ENCODE results near the gene COPB2.

Gene COPB2

DNA sequence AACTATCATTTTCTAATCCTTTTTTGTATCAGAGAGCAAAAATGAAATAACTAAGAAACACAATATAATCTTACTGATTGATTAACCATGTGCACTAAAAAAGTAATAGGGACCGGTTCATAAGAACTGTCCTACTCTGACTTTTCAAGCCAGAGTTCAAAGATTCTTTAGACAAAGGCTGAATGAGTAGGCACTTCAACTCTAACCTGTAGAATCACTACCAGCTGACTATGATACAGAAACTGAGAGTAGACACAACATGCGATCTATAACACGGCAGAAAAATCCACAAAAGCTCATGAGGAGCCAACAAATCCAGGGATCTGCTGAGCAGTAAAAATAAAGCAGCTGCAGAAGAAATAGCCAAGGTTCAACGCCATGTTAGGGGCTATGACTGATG, 8.9 kb downstream of the COPB2 start:
- no peak overlapping the region for H3K27ac ChIP-seq (ENCODE audit: low read depth, low read length)
- H3K27me3 ChIP-seq (ENCODE audit: control insufficient read depth in 1 of 2, insufficient read depth in 2 of 2, low read length in 2 of 2): no peaks in the 10 kb centered on the region
- peaks cover 0 to 16% of the 10 kb centered on the region in 2 donors for H3K4me1 ChIP-seq (ENCODE audit: control insufficient read depth in 1 of 2, insufficient read depth in 2 of 2, low read length in 2 of 2)
- H3K36me3 ChIP-seq (ENCODE audit: control insufficient read depth in 1 of 2, insufficient read depth in 2 of 2, low read length in 2 of 2): peaks cover 24 to 65% of the 10 kb centered on the region in 2 donors
- H3K4me3 ChIP-seq (ENCODE audit: low read depth in 1 of 2, low read length in 2 of 2): no peak overlapping the region
- H3K9me3 ChIP-seq (ENCODE audit: control insufficient read depth in 1 of 2, low read length in 2 of 2): no peaks in the 10 kb centered on the region
- H3K9ac ChIP-seq (ENCODE audit: low read depth in 1 of 2, low read length in 2 of 2): no peak overlapping the region

DNA sequence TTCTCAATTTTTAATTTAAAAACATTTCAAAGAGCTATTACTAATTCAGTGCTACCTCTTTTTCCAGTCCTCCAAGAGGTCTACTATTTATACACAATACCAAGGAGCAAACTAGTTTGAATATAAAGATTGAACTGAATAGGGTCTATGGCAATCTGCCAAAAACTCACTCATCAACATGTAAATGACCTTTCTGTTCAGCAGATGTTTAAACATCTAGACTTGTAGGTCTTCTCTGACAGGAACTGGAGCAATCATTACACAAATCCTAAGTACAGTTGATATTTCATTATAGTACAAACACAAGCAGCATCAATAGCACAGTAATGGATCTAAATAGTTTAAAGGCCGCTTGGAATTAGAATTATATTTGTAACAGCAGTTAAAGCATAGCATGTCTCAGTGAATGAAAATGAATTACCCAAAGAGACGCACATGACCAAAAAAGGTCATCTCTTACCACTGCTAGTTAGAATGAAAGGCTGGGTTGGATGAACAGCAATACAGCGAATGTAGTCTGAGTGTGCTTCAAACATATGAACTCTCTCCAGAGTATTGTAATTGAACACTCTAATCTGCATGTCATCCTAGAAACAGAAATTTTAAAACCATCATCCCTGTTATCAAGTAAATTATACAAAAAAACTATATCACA, 10.7 kb downstream of the COPB2 start:
- Histone ChIP-seq H3K9ac (ENCODE audit: low read depth in 1 of 2, low read length in 2 of 2) (no peak overlapping the region), H3K27ac (ENCODE audit: low read depth, low read length) (no peak overlapping the region), H3K27me3 (ENCODE audit: control insufficient read depth in 1 of 2, insufficient read depth in 2 of 2, low read length in 2 of 2) (no peaks in the 10 kb centered on the region), H3K9me3 (ENCODE audit: control insufficient read depth in 1 of 2, low read length in 2 of 2) (no peaks in the 10 kb centered on the region), H3K4me1 (ENCODE audit: control insufficient read depth in 1 of 2, insufficient read depth in 2 of 2, low read length in 2 of 2) (peaks cover 0 to 16% of the 10 kb centered on the region in 2 donors), H3K4me3 (ENCODE audit: low read depth in 1 of 2, low read length in 2 of 2) (no peak overlapping the region), H3K36me3 (ENCODE audit: control insufficient read depth in 1 of 2, insufficient read depth in 2 of 2, low read length in 2 of 2) (peaks cover 37 to 80% of the 10 kb centered on the region in 2 donors)

DNA sequence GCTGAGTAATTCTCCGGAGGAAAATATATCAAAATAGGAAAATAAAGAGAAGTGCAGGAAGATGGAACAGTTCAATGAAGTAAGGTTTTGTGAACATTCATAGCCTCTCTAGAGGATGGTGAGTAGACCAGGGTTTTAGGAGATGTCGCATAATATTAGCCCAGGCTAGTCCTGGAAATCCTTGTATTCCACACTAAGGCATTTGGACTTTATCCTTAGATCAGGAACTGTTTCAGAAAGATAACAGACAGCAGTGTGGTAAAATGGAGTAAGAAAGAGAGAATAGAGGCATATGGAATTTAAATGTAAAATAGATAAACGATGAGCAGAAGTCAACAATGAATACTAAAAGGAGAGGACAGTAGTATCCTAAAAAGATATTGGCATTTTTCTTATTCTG, 12.1 kb downstream of the COPB2 start:
- no peak overlapping the region for H3K4me3 ChIP-seq (ENCODE audit: low read depth in 1 of 2, low read length in 2 of 2)
- H3K9ac ChIP-seq (ENCODE audit: low read depth in 1 of 2, low read length in 2 of 2): no peak overlapping the region
- H3K9me3 ChIP-seq (ENCODE audit: control insufficient read depth in 1 of 2, low read length in 2 of 2): no peaks in the 10 kb centered on the region
- no peak overlapping the region for H3K27ac ChIP-seq (ENCODE audit: low read depth, low read length)
- no peaks in the 10 kb centered on the region for H3K27me3 ChIP-seq (ENCODE audit: control insufficient read depth in 1 of 2, insufficient read depth in 2 of 2, low read length in 2 of 2)
- H3K36me3 ChIP-seq (ENCODE audit: control insufficient read depth in 1 of 2, insufficient read depth in 2 of 2, low read length in 2 of 2): peaks cover 50 to 84% of the 10 kb centered on the region in 2 donors
- H3K4me1 ChIP-seq (ENCODE audit: control insufficient read depth in 1 of 2, insufficient read depth in 2 of 2, low read length in 2 of 2): peaks cover 0 to 16% of the 10 kb centered on the region in 2 donors

DNA sequence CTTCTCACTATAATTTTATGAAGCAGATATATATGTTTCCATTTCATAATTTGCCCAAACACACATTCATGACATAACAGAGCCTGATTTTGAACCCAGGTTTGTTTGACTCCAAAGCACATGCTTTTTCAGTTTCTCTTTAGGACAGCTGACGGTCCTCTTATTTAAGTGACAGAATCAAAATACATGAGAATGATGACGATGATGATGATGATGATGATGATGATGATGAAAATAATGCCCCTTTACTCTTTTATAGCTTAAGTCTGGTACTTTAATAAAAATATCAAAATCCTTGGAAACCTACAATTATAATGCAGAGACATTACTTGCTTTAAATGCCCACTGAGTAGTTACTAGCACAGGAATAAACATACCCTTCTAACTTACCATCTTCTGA, 15.3 kb downstream of the COPB2 start:
- H3K27me3 ChIP-seq (ENCODE audit: control insufficient read depth in 1 of 2, insufficient read depth in 2 of 2, low read length in 2 of 2): no peaks in the 10 kb centered on the region
- peaks cover 0 to 14% of the 10 kb centered on the region in 2 donors for H3K4me1 ChIP-seq (ENCODE audit: control insufficient read depth in 1 of 2, insufficient read depth in 2 of 2, low read length in 2 of 2)
- H3K36me3 ChIP-seq (ENCODE audit: control insufficient read depth in 1 of 2, insufficient read depth in 2 of 2, low read length in 2 of 2): peaks cover 60 to 88% of the 10 kb centered on the region in 2 donors
- no peak overlapping the region for H3K27ac ChIP-seq (ENCODE audit: low read depth, low read length)
- H3K9ac ChIP-seq (ENCODE audit: low read depth in 1 of 2, low read length in 2 of 2): no peak overlapping the region
- H3K9me3 ChIP-seq (ENCODE audit: control insufficient read depth in 1 of 2, low read length in 2 of 2): no peaks in the 10 kb centered on the region
- no peak overlapping the region for H3K4me3 ChIP-seq (ENCODE audit: low read depth in 1 of 2, low read length in 2 of 2)

DNA sequence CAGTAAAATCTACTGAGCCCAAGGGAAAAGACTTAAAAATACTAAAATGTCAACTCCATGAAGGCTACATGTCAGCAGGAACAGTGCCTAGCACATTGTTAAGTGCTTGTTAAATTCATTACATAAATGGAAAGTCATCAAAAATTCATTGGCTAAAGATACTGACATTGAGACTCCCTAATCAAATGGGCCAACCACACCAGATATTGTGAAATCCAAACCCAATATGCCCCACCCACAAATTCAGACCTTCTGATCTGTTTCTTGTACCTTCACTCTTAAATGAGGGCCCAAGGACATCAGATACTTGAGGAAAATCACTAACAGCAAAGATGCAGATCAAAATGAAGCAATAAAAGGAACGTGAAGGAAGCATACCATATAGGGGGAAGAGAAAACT, 24.9 kb downstream of the COPB2 start:
- no peaks in the 10 kb centered on the region for H3K4me1 ChIP-seq (ENCODE audit: control insufficient read depth in 1 of 2, insufficient read depth in 2 of 2, low read length in 2 of 2)
- peaks cover 67 to 88% of the 10 kb centered on the region in 2 donors for H3K36me3 ChIP-seq (ENCODE audit: control insufficient read depth in 1 of 2, insufficient read depth in 2 of 2, low read length in 2 of 2)
- H3K4me3 ChIP-seq (ENCODE audit: low read depth in 1 of 2, low read length in 2 of 2): no peak overlapping the region
- H3K9ac ChIP-seq (ENCODE audit: low read depth in 1 of 2, low read length in 2 of 2): no peak overlapping the region
- H3K9me3 ChIP-seq (ENCODE audit: control insufficient read depth in 1 of 2, low read length in 2 of 2): no peaks in the 10 kb centered on the region
- H3K27ac ChIP-seq (ENCODE audit: low read depth, low read length): no peak overlapping the region
- no peaks in the 10 kb centered on the region for H3K27me3 ChIP-seq (ENCODE audit: control insufficient read depth in 1 of 2, insufficient read depth in 2 of 2, low read length in 2 of 2)

DNA sequence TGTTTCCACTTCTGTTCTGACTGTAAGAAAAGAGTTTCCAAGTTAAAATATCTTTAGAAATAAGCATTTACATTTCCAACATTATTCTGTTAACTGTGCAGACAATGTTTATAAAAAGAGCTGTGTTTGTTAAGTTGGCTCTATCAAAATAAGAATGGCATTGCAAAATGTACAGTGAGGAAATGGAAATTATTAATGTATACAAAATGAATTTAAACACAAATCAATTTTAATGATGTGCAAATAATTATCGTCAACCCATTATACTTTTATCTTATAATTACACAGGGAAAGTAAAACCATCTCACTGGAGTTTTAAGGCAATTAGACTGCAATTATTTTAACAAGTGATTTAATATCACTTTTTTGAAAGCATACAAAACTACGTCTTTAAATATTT, 28.2 kb downstream of the COPB2 start:
- H3K4me1 ChIP-seq (ENCODE audit: control insufficient read depth in 1 of 2, insufficient read depth in 2 of 2, low read length in 2 of 2): no peaks in the 10 kb centered on the region

DNA sequence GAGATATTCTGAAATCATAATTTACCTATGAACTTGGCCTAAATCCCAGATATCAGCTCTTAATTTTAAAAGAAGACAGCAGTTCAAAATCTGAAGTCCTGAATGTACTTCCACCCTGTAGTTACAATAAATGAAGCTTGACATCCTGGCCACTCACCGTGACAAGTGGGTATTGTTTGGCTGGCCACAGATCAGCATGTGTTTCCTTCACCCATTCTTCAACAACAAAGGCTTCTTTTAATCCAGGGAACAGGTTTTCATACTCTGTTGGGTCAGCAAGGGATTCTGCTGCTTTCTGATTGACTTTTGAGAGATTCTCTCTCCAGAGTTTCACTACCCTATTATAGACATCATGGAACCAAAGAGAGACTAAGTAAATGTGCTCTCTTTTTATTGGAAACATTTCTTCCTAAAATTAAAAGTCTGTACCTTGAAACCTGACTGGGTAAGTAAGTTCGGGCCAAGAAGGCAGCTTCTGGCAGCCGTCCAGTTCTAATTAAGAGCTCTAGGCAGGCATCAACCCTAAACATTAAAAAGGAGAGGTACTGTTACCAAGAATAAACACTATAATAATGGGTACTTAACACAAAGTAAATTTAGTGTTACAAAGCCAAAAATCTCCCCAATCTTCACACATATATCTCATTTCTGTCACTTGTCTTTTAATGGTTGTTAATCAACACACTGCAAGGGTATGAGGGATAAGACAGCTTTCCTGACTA, 30.4 kb downstream of the COPB2 start:
- peaks cover 67 to 95% of the 10 kb centered on the region in 2 donors for H3K36me3 ChIP-seq (ENCODE audit: control insufficient read depth in 1 of 2, insufficient read depth in 2 of 2, low read length in 2 of 2)

More for the DNA sequence above, 28.2 kb downstream of the COPB2 start:
- H3K4me3 ChIP-seq (ENCODE audit: low read depth in 1 of 2, low read length in 2 of 2): no peak overlapping the region
- no peak overlapping the region for H3K27ac ChIP-seq (ENCODE audit: low read depth, low read length)
- no peak overlapping the region for H3K9ac ChIP-seq (ENCODE audit: low read depth in 1 of 2, low read length in 2 of 2)
- no peaks in the 10 kb centered on the region for H3K27me3 ChIP-seq (ENCODE audit: control insufficient read depth in 1 of 2, insufficient read depth in 2 of 2, low read length in 2 of 2)
- H3K9me3 ChIP-seq (ENCODE audit: control insufficient read depth in 1 of 2, low read length in 2 of 2): no peaks in the 10 kb centered on the region
- peaks cover 68 to 95% of the 10 kb centered on the region in 2 donors for H3K36me3 ChIP-seq (ENCODE audit: control insufficient read depth in 1 of 2, insufficient read depth in 2 of 2, low read length in 2 of 2)

DNA sequence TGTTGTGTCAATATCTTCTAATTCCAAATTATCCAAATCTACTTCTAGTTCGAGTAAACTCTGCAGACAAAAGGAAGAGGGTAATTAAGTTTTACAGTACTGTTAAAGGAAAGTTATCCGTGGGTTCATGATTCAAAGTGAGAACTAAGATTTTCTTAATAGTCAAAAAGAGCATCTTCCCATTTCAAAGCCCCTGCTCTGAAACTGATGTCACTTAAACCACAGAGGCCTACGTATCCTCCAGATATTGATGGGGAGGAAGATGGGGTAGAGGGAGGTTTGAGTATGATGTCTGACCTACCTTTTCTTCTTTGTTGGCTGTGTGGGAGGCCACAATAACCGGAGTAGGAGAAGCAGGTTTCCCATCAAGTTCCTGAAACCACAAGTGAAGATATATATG, 31.5 kb downstream of the COPB2 start:
- Histone ChIP-seq H3K9ac (ENCODE audit: low read depth in 1 of 2, low read length in 2 of 2) (no peak overlapping the region), H3K4me1 (ENCODE audit: control insufficient read depth in 1 of 2, insufficient read depth in 2 of 2, low read length in 2 of 2) (no peaks in the 10 kb centered on the region), H3K9me3 (ENCODE audit: control insufficient read depth in 1 of 2, low read length in 2 of 2) (no peaks in the 10 kb centered on the region), H3K27ac (ENCODE audit: low read depth, low read length) (no peak overlapping the region), H3K36me3 (ENCODE audit: control insufficient read depth in 1 of 2, insufficient read depth in 2 of 2, low read length in 2 of 2) (peaks cover 60 to 92% of the 10 kb centered on the region in 2 donors), H3K4me3 (ENCODE audit: low read depth in 1 of 2, low read length in 2 of 2) (no peak overlapping the region), H3K27me3 (ENCODE audit: control insufficient read depth in 1 of 2, insufficient read depth in 2 of 2, low read length in 2 of 2) (no peaks in the 10 kb centered on the region)

More for the DNA sequence above, 30.4 kb downstream of the COPB2 start:
- H3K4me3 ChIP-seq (ENCODE audit: low read depth in 1 of 2, low read length in 2 of 2): no peak overlapping the region
- no peaks in the 10 kb centered on the region for H3K9me3 ChIP-seq (ENCODE audit: control insufficient read depth in 1 of 2, low read length in 2 of 2)
- H3K27me3 ChIP-seq (ENCODE audit: control insufficient read depth in 1 of 2, insufficient read depth in 2 of 2, low read length in 2 of 2): no peaks in the 10 kb centered on the region
- no peak overlapping the region for H3K9ac ChIP-seq (ENCODE audit: low read depth in 1 of 2, low read length in 2 of 2)
- no peaks in the 10 kb centered on the region for H3K4me1 ChIP-seq (ENCODE audit: control insufficient read depth in 1 of 2, insufficient read depth in 2 of 2, low read length in 2 of 2)
- H3K27ac ChIP-seq (ENCODE audit: low read depth, low read length): no peak overlapping the region

DNA sequence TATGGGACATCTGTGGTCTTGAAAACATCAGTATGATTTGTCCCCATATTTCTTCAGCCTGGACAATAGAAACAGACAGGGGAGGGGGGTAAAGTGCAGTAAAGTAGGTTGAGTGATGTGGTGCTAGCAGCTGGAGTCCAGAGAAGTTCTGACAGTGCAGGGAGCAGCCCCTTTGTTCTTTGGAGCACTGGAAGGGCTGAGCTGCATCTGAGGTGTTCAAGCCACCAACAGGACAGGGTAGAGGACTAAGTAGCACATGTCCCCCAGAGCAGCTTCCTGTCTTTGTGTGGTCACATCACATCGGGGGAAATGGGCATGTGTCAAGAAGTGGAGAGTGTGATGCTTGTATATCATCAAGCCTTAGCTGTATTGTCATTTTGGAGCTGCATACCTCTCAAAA, 33.6 kb downstream of the COPB2 start:
- Histone ChIP-seq H3K9me3 (ENCODE audit: control insufficient read depth in 1 of 2, low read length in 2 of 2) (no peaks in the 10 kb centered on the region), H3K9ac (ENCODE audit: low read depth in 1 of 2, low read length in 2 of 2) (no peak overlapping the region), H3K4me1 (ENCODE audit: control insufficient read depth in 1 of 2, insufficient read depth in 2 of 2, low read length in 2 of 2) (no peaks in the 10 kb centered on the region), H3K27me3 (ENCODE audit: control insufficient read depth in 1 of 2, insufficient read depth in 2 of 2, low read length in 2 of 2) (no peaks in the 10 kb centered on the region), H3K27ac (ENCODE audit: low read depth, low read length) (no peak overlapping the region), H3K36me3 (ENCODE audit: control insufficient read depth in 1 of 2, insufficient read depth in 2 of 2, low read length in 2 of 2) (peaks cover 66 to 94% of the 10 kb centered on the region in 2 donors), H3K4me3 (ENCODE audit: low read depth in 1 of 2, low read length in 2 of 2) (no peak overlapping the region)

DNA sequence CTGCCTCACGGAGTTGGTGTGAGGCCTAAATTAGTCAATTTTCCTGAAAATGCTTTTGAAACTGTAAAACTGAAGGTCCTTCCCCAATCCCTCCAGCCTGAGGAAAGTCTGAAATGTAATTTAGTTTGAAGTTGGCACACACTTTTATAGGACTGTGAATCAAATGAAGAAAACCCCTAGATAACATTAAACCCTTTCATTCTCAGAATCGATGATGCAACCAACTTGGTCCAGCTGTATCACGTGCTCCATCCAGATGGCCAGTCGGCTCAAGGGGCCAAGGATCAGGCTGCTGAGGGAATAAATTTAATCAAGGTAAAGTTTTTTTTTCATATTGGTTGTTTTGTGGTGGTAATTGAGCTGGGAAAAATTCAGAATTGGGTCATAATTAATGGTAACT, 34.0 kb downstream of the COPB2 start:
- H3K36me3 ChIP-seq (ENCODE audit: control insufficient read depth in 1 of 2, insufficient read depth in 2 of 2, low read length in 2 of 2): peaks cover 65 to 94% of the 10 kb centered on the region in 2 donors
- H3K27me3 ChIP-seq (ENCODE audit: control insufficient read depth in 1 of 2, insufficient read depth in 2 of 2, low read length in 2 of 2): no peaks in the 10 kb centered on the region
- H3K4me1 ChIP-seq (ENCODE audit: control insufficient read depth in 1 of 2, insufficient read depth in 2 of 2, low read length in 2 of 2): no peaks in the 10 kb centered on the region
- no peaks in the 10 kb centered on the region for H3K9me3 ChIP-seq (ENCODE audit: control insufficient read depth in 1 of 2, low read length in 2 of 2)
- no peak overlapping the region for H3K27ac ChIP-seq (ENCODE audit: low read depth, low read length)
- no peak overlapping the region for H3K9ac ChIP-seq (ENCODE audit: low read depth in 1 of 2, low read length in 2 of 2)
- H3K4me3 ChIP-seq (ENCODE audit: low read depth in 1 of 2, low read length in 2 of 2): no peak overlapping the region
